Testis (tissue), 3 donors: ENCODE results near the gene RETREG3. TPM values are rescaled to one million over a fixed set of nuclear protein-coding genes. Genes with fewer than 3 reads are reported as not detected.
A peak's percentile ranks its signal among the peaks of the same experiment; 100 is the strongest.
"Not testable (repeated sequence)": the region's sequence is repeated elsewhere in the genome, so short reads cannot be mapped to it uniquely, and the experiment has no call there.

Source experiments
- DNase-seq: peaks from one replicate; pipeline ENCODE4 v3.0.0-alpha.2; 2019
- H3K27ac ChIP-seq, 2 donors: fragments of 200-600 bp; sonication (generic); one replicate each; pipeline ENCODE4 v1.5.1; 2019
- H3K27me3 ChIP-seq: fragments of 200-600 bp; sonication (generic); one replicate; pipeline ENCODE4 v1.5.1; 2019
- H3K36me3 ChIP-seq: fragments of 200-600 bp; sonication (generic); one replicate; pipeline ENCODE4 v1.5.1; 2017; ENCODE audit warnings: low read depth; ENCODE audit errors: missing control alignments
- H3K4me1 ChIP-seq: fragments of 200-600 bp; sonication (generic); one replicate; pipeline ENCODE4 v1.5.1; 2019
- H3K4me3 ChIP-seq, 2 donors: fragments of 200-600 bp; sonication (generic); one replicate each; pipeline ENCODE4 v1.5.1; 2017 to 2019
- H3K9me3 ChIP-seq: fragments of 200-600 bp; sonication (generic); one replicate; pipeline ENCODE4 v1.5.1; 2017
- CTCF ChIP-seq, 3 experiments: fragments of 450-650 bp in 2 of 3; fragments of 200-600 bp in 1 of 3; sonication (generic) in 1 of 3; IDR thresholded peaks; one replicate each; pipeline ENCODE4 v1.5.1; 2016 to 2019; ENCODE audit warnings: antibody characterized with exemption in 3 of 3, mild to moderate bottlenecking in 2 of 3, moderate library complexity in 1 of 3
- POLR2A ChIP-seq: fragments of 450-650 bp; IDR thresholded peaks from one replicate; pipeline ENCODE4 v1.6.1; 2017; ENCODE audit warnings: antibody characterized with exemption, mild to moderate bottlenecking, moderate library complexity
- WGBS, 2 donors: methylation state at CpG; one replicate each; pipeline ENCODE4 v1.1.5; 2018; 5-methylcytosine and 5-hydroxymethylcytosine counted together
- intact Hi-C: fragments of 100-400 bp; cut with DNase I; formaldehyde crosslinking; loops from one replicate; pipeline ENCODE4 v1.15.1; 2023; ENCODE audit warnings: low total_unique reads
- polyA plus RNA-seq: library from polyadenylated mRNA; stranded (reverse); fragments of 350-450 nt; fragmentation: Illumina TruSeq; extraction: RNeasy Lipid Tissue Mini Kit (QIAGEN cat#74804); gene quantifications from one replicate; pipeline ENCODE4 v1.2.3, GENCODE V29; 2014; ENCODE audit warnings: low read depth, low replicate concordance; ENCODE audit not compliant: insufficient read depth
- total RNA-seq, 2 donors: library from RNA; depleted of rRNA; stranded (reverse); fragments of >200 nt; gene quantifications; one replicate each; pipeline ENCODE4 v1.2.3, GENCODE V29; 2016

The RETREG3 gene
- total and polyA plus RNA-seq, 3 donors from 2014 or later: 62.3 to 154 (median 140) TPM

DNA sequence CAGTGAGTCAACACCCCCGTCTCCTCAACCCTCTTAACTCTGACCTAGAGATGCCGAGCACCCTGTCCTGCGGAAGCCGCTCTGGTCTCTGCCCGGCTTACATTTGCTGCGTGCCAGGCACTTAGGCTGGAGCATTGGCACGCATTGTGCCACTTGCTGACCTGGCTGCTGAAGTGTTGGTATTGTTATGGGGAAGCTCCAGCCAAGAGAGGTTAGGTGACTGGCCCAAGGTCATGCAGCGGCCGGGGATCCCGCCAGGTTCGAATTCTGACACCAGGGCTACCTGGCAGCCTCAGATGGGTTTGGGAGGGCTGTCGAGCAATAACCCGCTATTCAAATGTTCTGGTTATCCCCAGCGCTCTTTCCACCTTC lies 61.5 kb downstream of the RETREG3 start:
- WGBS, 2 donors: 71 to 84% methylated on average over 4 to 14 of the region's 14 CpGs
- Histone ChIP-seq H3K9me3 (no peaks in the 10 kb centered on the region), H3K4me3 (peak overlapping the region in 1 of 2 donors; percentile 58), H3K27me3 (no peaks in the 10 kb centered on the region), H3K36me3 (no peaks in the 10 kb centered on the region), H3K4me1 (peaks cover 6% of the 10 kb centered on the region), H3K27ac (no peak overlapping the region)
- no peak for TF ChIP-seq CTCF (IDR thresholded peaks at IDR 0.05)
- TF ChIP-seq POLR2A: no peak
- intact Hi-C loops: no loop called here
- no peak for DNase-seq

DNA sequence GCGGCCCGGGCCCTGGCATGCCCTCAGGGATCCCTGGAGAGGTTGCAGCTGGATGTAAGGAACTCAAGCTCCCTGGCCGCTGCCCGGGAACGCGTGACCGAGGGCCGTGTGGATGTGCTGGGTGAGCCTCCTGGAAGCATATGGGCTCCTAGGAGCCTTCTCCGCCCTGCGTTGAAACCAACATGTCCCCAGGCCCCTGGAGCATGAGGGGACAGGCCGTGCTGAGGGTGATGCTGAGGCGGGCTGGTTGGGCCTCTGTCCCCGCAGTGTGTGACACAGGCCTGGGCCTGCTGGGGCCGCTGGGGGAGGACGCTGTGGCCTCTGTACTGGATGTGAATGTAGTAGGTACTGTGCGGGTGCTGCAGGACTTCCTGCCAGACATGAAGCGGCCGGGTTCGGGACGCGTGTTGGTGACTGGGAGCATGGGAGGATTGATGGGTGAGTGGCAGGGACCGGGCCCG lies 62.1 kb downstream of the RETREG3 start:
- intact Hi-C loops: no loop called here
- Histone ChIP-seq H3K4me3 (no peak overlapping the region), H3K9me3 (no peaks in the 10 kb centered on the region), H3K36me3 (no peaks in the 10 kb centered on the region), H3K27me3 (no peaks in the 10 kb centered on the region), H3K27ac (no peak overlapping the region), H3K4me1 (peaks cover 5% of the 10 kb centered on the region)
- no peak for TF ChIP-seq CTCF (IDR thresholded peaks at IDR 0.05)
- no peak for TF ChIP-seq POLR2A
- 71 to 73% methylated on average over 16 to 23 of the region's 23 CpGs for WGBS, 2 donors
- DNase-seq: no peak

DNA sequence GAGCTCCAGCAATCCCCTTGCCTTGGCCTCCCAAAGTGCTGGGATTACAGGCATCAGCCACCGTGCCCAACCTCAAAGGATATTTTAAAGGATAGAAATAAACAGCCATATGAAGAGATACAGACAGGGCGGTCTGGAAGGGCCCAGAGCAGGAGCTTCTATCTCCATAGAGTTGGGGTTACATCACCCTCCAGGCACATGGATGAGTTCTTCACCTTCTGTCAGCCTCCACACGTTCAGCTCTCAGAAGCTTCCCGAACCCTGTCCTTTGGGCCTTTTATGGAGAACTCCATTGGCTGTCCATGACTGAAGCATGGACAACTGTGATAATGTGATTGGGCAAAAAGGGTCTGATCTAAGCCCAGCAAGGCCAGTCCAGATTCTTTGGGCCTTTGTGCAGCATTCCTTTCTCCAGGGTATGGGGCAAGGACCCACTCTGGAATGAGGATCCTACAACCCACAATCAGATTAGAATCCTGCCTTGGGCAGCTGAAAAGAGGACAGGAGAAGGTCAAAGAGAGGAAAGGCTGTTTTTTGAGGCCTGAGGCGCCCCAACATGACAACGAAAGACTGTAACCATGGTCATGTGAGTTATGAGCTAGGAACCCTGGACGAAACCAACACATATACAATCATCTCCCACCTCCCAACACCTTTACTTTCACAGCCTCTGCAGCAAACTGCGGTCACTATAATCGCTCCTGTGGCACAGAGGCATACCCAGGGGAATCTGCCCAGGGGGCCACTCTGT lies 63.2 kb downstream of the RETREG3 start:
- H3K27me3 ChIP-seq, H3K4me1 ChIP-seq, H3K4me3 ChIP-seq, H3K9me3 ChIP-seq, H3K27ac ChIP-seq, intact Hi-C loops, H3K36me3 ChIP-seq, DNase-seq: not testable (repeated sequence)
- 91 to 100% methylated on average over 4 to 9 of the region's 9 CpGs for WGBS, 2 donors

- intact Hi-C loops: no loop called here
- H3K27ac ChIP-seq: no peak overlapping the region
- no peak for TF ChIP-seq POLR2A
- no peak for TF ChIP-seq CTCF (IDR thresholded peaks at IDR 0.05)
- H3K4me3 ChIP-seq: no peak overlapping the region
- peaks cover 5% of the 10 kb centered on the region for H3K4me1 ChIP-seq
- no peaks in the 10 kb centered on the region for H3K9me3 ChIP-seq
- H3K36me3 ChIP-seq: no peaks in the 10 kb centered on the region
- DNase-seq: no peak
- 75% methylated on average over 8 of the region's 8 CpGs for WGBS, 2 donors
- H3K27me3 ChIP-seq: no peaks in the 10 kb centered on the region
Measured at GRCh38 chr17:42544874-42545283, 64.3 kb downstream of the RETREG3 start.

DNA sequence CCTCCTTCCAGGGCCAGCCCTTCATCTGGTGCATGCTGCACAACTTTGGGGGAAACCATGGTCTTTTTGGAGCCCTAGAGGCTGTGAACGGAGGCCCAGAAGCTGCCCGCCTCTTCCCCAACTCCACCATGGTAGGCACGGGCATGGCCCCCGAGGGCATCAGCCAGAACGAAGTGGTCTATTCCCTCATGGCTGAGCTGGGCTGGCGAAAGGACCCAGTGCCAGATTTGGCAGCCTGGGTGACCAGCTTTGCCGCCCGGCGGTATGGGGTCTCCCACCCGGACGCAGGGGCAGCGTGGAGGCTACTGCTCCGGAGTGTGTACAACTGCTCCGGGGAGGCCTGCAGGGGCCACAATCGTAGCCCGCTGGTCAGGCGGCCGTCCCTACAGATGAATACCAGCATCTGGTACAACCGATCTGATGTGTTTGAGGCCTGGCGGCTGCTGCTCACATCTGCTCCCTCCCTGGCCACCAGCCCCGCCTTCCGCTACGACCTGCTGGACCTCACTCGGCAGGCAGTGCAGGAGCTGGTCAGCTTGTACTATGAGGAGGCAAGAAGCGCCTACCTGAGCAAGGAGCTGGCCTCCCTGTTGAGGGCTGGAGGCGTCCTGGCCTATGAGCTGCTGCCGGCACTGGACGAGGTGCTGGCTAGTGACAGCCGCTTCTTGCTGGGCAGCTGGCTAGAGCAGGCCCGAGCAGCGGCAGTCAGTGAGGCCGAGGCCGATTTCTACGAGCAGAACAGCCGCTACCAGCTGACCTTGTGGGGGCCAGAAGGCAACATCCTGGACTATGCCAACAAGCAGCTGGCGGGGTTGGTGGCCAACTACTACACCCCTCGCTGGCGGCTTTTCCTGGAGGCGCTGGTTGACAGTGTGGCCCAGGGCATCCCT lies 65.7 kb downstream of the RETREG3 start:
- no peaks in the 10 kb centered on the region for H3K36me3 ChIP-seq
- H3K27me3 ChIP-seq: no peaks in the 10 kb centered on the region
- no peaks in the 10 kb centered on the region for H3K9me3 ChIP-seq
- no peak overlapping the region for H3K4me3 ChIP-seq
- H3K27ac ChIP-seq: peak overlapping the region in 1 of 2 donors; percentile 19
- H3K4me1 ChIP-seq: peaks cover 5% of the 10 kb centered on the region
- intact Hi-C loops: no loop called here
- TF ChIP-seq CTCF (IDR thresholded peaks at IDR 0.05) (no peak), POLR2A (no peak)
- no peak for DNase-seq
- WGBS, 2 donors: 64 to 77% methylated on average over 13 to 35 of the region's 39 CpGs
